ENCODE measurements around the gene PDCD1.

Gene PDCD1

GRCh38 chr2:241872313-241872642 is 13.6 kb upstream of the PDCD1 start:
- Histone ChIP-seq H3K27me3 (ENCODE audit: control insufficient read depth in 1 of 2, insufficient read depth in 1 of 2, low read length in 2 of 2) (peaks cover 8 to 47% of the 10 kb centered on the region in 2 experiments), H3K9ac (ENCODE audit: low read length) (no peak overlapping the region), H4K91ac (ENCODE audit: low read length) (no peak overlapping the region), H2BK120ac (ENCODE audit: low read depth, low read length) (no peak overlapping the region), H3K36me3 (ENCODE audit: control insufficient read depth in 1 of 2, insufficient read depth in 2 of 2, low read depth in 1 of 2, low read length in 2 of 2) (no peaks in the 10 kb centered on the region), H3K79me1 (replicated peaks; ENCODE audit: low read length, poor library complexity, severe bottlenecking) (no peaks in the 10 kb centered on the region), H3K4ac (ENCODE audit: low read depth in 1 of 2, low read length in 2 of 2) (no peak overlapping the region), H3K18ac (ENCODE audit: low read depth in 1 of 2, low read length in 2 of 2) (no peak overlapping the region), H3K4me2 (ENCODE audit: low read length, poor library complexity, severe bottlenecking) (no peak overlapping the region), H3K9me3 (ENCODE audit: control insufficient read depth, low read length) (no peaks in the 10 kb centered on the region), H3K4me3 (ENCODE audit: insufficient read depth in 1 of 2, low read depth in 1 of 2, low read length in 2 of 2) (no peak overlapping the region), H2AFZ (ENCODE audit: low read depth, low read length) (no peak overlapping the region), H3K14ac (ENCODE audit: low read length in 2 of 2) (no peak overlapping the region), H3K27ac (ENCODE audit: low read length, poor library complexity, severe bottlenecking) (no peak overlapping the region), H2BK5ac (ENCODE audit: low read depth, low read length, poor library complexity, severe bottlenecking) (no peak overlapping the region), H2BK12ac (ENCODE audit: low read length in 2 of 2) (no peak overlapping the region), H3K23ac (ENCODE audit: low read length in 2 of 2) (no peak overlapping the region), H3K4me1 (ENCODE audit: control insufficient read depth, insufficient read depth, low read depth, low read length) (peaks cover 1% of the 10 kb centered on the region), H4K8ac (ENCODE audit: low read length) (no peak overlapping the region), H2BK15ac (ENCODE audit: low read depth, poor library complexity, severe bottlenecking) (no peak overlapping the region), H2AK5ac (ENCODE audit: low read length, severe bottlenecking) (no peak overlapping the region)
- 95% methylated on average over 15 of the region's 15 CpGs for WGBS
- DNase-seq = no peak

- Histone ChIP-seq H2AFZ (ENCODE audit: low read depth, low read length) (no peak overlapping the region), H3K14ac (ENCODE audit: low read length in 2 of 2) (no peak overlapping the region), H3K27ac (ENCODE audit: low read length, poor library complexity, severe bottlenecking) (no peak overlapping the region), H3K36me3 (ENCODE audit: control insufficient read depth in 1 of 2, insufficient read depth in 2 of 2, low read depth in 1 of 2, low read length in 2 of 2) (no peaks in the 10 kb centered on the region), H3K23ac (ENCODE audit: low read length in 2 of 2) (no peak overlapping the region), H3K4ac (ENCODE audit: low read depth in 1 of 2, low read length in 2 of 2) (no peak overlapping the region), H2BK15ac (ENCODE audit: low read depth, poor library complexity, severe bottlenecking) (no peak overlapping the region), H3K9me3 (ENCODE audit: control insufficient read depth, low read length) (no peaks in the 10 kb centered on the region), H2AK5ac (ENCODE audit: low read length, severe bottlenecking) (no peak overlapping the region), H3K9ac (ENCODE audit: low read length) (no peak overlapping the region), H2BK5ac (ENCODE audit: low read depth, low read length, poor library complexity, severe bottlenecking) (no peak overlapping the region), H3K4me3 (ENCODE audit: insufficient read depth in 1 of 2, low read depth in 1 of 2, low read length in 2 of 2) (no peak overlapping the region), H4K8ac (ENCODE audit: low read length) (no peak overlapping the region), H3K4me2 (ENCODE audit: low read length, poor library complexity, severe bottlenecking) (no peak overlapping the region), H3K4me1 (ENCODE audit: control insufficient read depth, insufficient read depth, low read depth, low read length) (peaks cover 1% of the 10 kb centered on the region), H3K27me3 (ENCODE audit: control insufficient read depth in 1 of 2, insufficient read depth in 1 of 2, low read length in 2 of 2) (peaks cover 13 to 52% of the 10 kb centered on the region in 2 experiments), H2BK12ac (ENCODE audit: low read length in 2 of 2) (no peak overlapping the region), H2BK120ac (ENCODE audit: low read depth, low read length) (no peak overlapping the region), H4K91ac (ENCODE audit: low read length) (no peak overlapping the region), H3K79me1 (replicated peaks; ENCODE audit: low read length, poor library complexity, severe bottlenecking) (no peaks in the 10 kb centered on the region), H3K18ac (ENCODE audit: low read depth in 1 of 2, low read length in 2 of 2) (no peak overlapping the region)
- 88% methylated on average over 32 of the region's 38 CpGs for WGBS
- no peak for DNase-seq
These were observed 13.0 kb upstream of the PDCD1 start for GRCh38 chr2:241871538-241872312.

- 82% methylated on average over 28 of the region's 28 CpGs for WGBS
- Histone ChIP-seq H2AFZ (ENCODE audit: low read depth, low read length) (no peak overlapping the region), H2AK5ac (ENCODE audit: low read length, severe bottlenecking) (no peak overlapping the region)
These were observed 12.2 kb upstream of the PDCD1 start for GRCh38 chr2:241870611-241871537.

GRCh38 chr2:241870081-241870541 is 11.4 kb upstream of the PDCD1 start:
- Histone ChIP-seq H4K91ac (ENCODE audit: low read length) (no peak overlapping the region), H2BK12ac (ENCODE audit: low read length in 2 of 2) (no peak overlapping the region), H3K36me3 (ENCODE audit: control insufficient read depth in 1 of 2, insufficient read depth in 2 of 2, low read depth in 1 of 2, low read length in 2 of 2) (no peaks in the 10 kb centered on the region), H3K23ac (ENCODE audit: low read length in 2 of 2) (no peak overlapping the region), H3K4ac (ENCODE audit: low read depth in 1 of 2, low read length in 2 of 2) (no peak overlapping the region), H3K9me3 (ENCODE audit: control insufficient read depth, low read length) (no peaks in the 10 kb centered on the region), H3K18ac (ENCODE audit: low read depth in 1 of 2, low read length in 2 of 2) (no peak overlapping the region), H3K4me3 (ENCODE audit: insufficient read depth in 1 of 2, low read depth in 1 of 2, low read length in 2 of 2) (no peak overlapping the region), H3K14ac (ENCODE audit: low read length in 2 of 2) (no peak overlapping the region), H3K9ac (ENCODE audit: low read length) (no peak overlapping the region), H3K27me3 (ENCODE audit: control insufficient read depth in 1 of 2, insufficient read depth in 1 of 2, low read length in 2 of 2) (peaks cover 26 to 66% of the 10 kb centered on the region in 2 experiments), H3K79me1 (replicated peaks; ENCODE audit: low read length, poor library complexity, severe bottlenecking) (no peaks in the 10 kb centered on the region), H2BK5ac (ENCODE audit: low read depth, low read length, poor library complexity, severe bottlenecking) (no peak overlapping the region), H3K27ac (ENCODE audit: low read length, poor library complexity, severe bottlenecking) (no peak overlapping the region), H2AK5ac (ENCODE audit: low read length, severe bottlenecking) (no peak overlapping the region), H2AFZ (ENCODE audit: low read depth, low read length) (no peak overlapping the region), H4K8ac (ENCODE audit: low read length) (no peak overlapping the region), H3K4me2 (ENCODE audit: low read length, poor library complexity, severe bottlenecking) (no peak overlapping the region), H3K4me1 (ENCODE audit: control insufficient read depth, insufficient read depth, low read depth, low read length) (peaks cover 9% of the 10 kb centered on the region), H2BK120ac (ENCODE audit: low read depth, low read length) (no peak overlapping the region), H2BK15ac (ENCODE audit: low read depth, poor library complexity, severe bottlenecking) (no peak overlapping the region)
- DNase-seq = no peak
- WGBS = 90% methylated on average over 28 of the region's 28 CpGs

More at GRCh38 chr2:241870611-241871537, 12.2 kb upstream of the PDCD1 start:
- no peaks in the 10 kb centered on the region for H3K36me3 ChIP-seq (ENCODE audit: control insufficient read depth in 1 of 2, insufficient read depth in 2 of 2, low read depth in 1 of 2, low read length in 2 of 2)
- no peak overlapping the region for H4K8ac ChIP-seq (ENCODE audit: low read length)
- no peak overlapping the region for H2BK12ac ChIP-seq (ENCODE audit: low read length in 2 of 2)
- H2BK5ac ChIP-seq (ENCODE audit: low read depth, low read length, poor library complexity, severe bottlenecking) = no peak overlapping the region
- no peak overlapping the region for H3K4ac ChIP-seq (ENCODE audit: low read depth in 1 of 2, low read length in 2 of 2)
- H3K9ac ChIP-seq (ENCODE audit: low read length) = no peak overlapping the region
- H2BK120ac ChIP-seq (ENCODE audit: low read depth, low read length) = no peak overlapping the region
- H3K9me3 ChIP-seq (ENCODE audit: control insufficient read depth, low read length) = no peaks in the 10 kb centered on the region
- no peak for DNase-seq
- no peak overlapping the region for H3K27ac ChIP-seq (ENCODE audit: low read length, poor library complexity, severe bottlenecking)
- no peak overlapping the region for H3K4me2 ChIP-seq (ENCODE audit: low read length, poor library complexity, severe bottlenecking)
- H2BK15ac ChIP-seq (ENCODE audit: low read depth, poor library complexity, severe bottlenecking) = no peak overlapping the region
- peaks cover 18 to 59% of the 10 kb centered on the region in 2 experiments for H3K27me3 ChIP-seq (ENCODE audit: control insufficient read depth in 1 of 2, insufficient read depth in 1 of 2, low read length in 2 of 2)
- H3K4me1 ChIP-seq (ENCODE audit: control insufficient read depth, insufficient read depth, low read depth, low read length) = peaks cover 7% of the 10 kb centered on the region
- H3K18ac ChIP-seq (ENCODE audit: low read depth in 1 of 2, low read length in 2 of 2) = no peak overlapping the region
- H3K79me1 ChIP-seq (replicated peaks; ENCODE audit: low read length, poor library complexity, severe bottlenecking) = no peaks in the 10 kb centered on the region
- no peak overlapping the region for H4K91ac ChIP-seq (ENCODE audit: low read length)
- no peak overlapping the region for H3K23ac ChIP-seq (ENCODE audit: low read length in 2 of 2)
- no peak overlapping the region for H3K4me3 ChIP-seq (ENCODE audit: insufficient read depth in 1 of 2, low read depth in 1 of 2, low read length in 2 of 2)
- H3K14ac ChIP-seq (ENCODE audit: low read length in 2 of 2) = no peak overlapping the region

Measured in mesenchymal stem cell (in vitro differentiated cells and primary cell).